K562 (cell line): ENCODE results near the gene SCYL1. TPM values are rescaled to one million over a fixed set of nuclear protein-coding genes. Genes with fewer than 3 reads are reported as not detected.

Source experiments
- BRD9 ChIP-seq: fragments of 450-650 bp; IDR thresholded peaks from 2 replicates; pipeline ENCODE4 v1.6.1; 2018; ENCODE audit warnings: low read depth; ENCODE audit not compliant: partially characterized antibody
- DIDO1 ChIP-seq: fragments of 450-650 bp; IDR thresholded peaks from 2 replicates; pipeline ENCODE4 v1.6.1; 2016; ENCODE audit warnings: low read depth, missing biosample characterization, missing genetic modification characterization
- DMBX1 ChIP-seq: fragments of 250-450 bp; sonication (Bioruptor Pico); IDR thresholded peaks from 2 replicates; pipeline ENCODE4 v1.8.0; 2022; ENCODE audit warnings: inconsistent platforms, mild to moderate bottlenecking, moderate library complexity, borderline replicate concordance
- FOXK2 ChIP-seq, 2 experiments: fragments of 450-650 bp; IDR thresholded peaks in 1 of 2; conservative IDR thresholded peaks in 1 of 2; 2 replicates each; pipeline ENCODE4 v1.6.1; 2016; ENCODE audit warnings: low read depth in 2 of 2, mild to moderate bottlenecking in 1 of 2
- GTF2A2 ChIP-seq: IDR thresholded peaks from 2 replicates; pipeline ENCODE4 v1.6.1; 2016; ENCODE audit warnings: mild to moderate bottlenecking, missing genetic modification characterization, missing compliant biosample characterization
- L3MBTL2 ChIP-seq: fragments of 450-650 bp; IDR thresholded peaks from 2 replicates; pipeline ENCODE4 v1.6.1; 2016; ENCODE audit warnings: mild to moderate bottlenecking, moderate library complexity
- PRPF4 ChIP-seq: fragments of 200-400 bp; formaldehyde crosslinking; IDR thresholded peaks from one replicate; pipeline ENCODE4 v1.6.1; 2017; ENCODE audit warnings: low read length, low read depth, mild to moderate bottlenecking; ENCODE audit not compliant: insufficient read depth, poor library complexity, severe bottlenecking
- RBM15 ChIP-seq: fragments of 200-400 bp; formaldehyde crosslinking; IDR thresholded peaks from 2 replicates; pipeline ENCODE4 v1.6.1; 2018; ENCODE audit warnings: mild to moderate bottlenecking, low read length, moderate library complexity; ENCODE audit not compliant: insufficient read depth
- RHOXF2B ChIP-seq: fragments of 250-450 bp; sonication (Bioruptor Pico); conservative IDR thresholded peaks from 2 replicates; pipeline ENCODE4 v1.5.1; 2021
- SMARCC2 ChIP-seq: fragments of 450-650 bp; IDR thresholded peaks from 2 replicates; pipeline ENCODE4 v1.6.1; 2017; ENCODE audit warnings: antibody characterized with exemption, moderate library complexity, mild to moderate bottlenecking, low read depth
- SRSF9 ChIP-seq: fragments of 200-400 bp; formaldehyde crosslinking; IDR thresholded peaks from 2 replicates; pipeline ENCODE4 v1.6.1; 2017; ENCODE audit warnings: low read depth, low read length, borderline replicate concordance
- TAF7 ChIP-seq: fragments of 450-650 bp; IDR thresholded peaks from 2 replicates; pipeline ENCODE4 v1.6.1; 2016; ENCODE audit warnings: missing genetic modification characterization, missing compliant biosample characterization
- TEAD1 ChIP-seq, 2 experiments: fragments of 450-650 bp in 1 of 2; sonication (generic) in 1 of 2; formaldehyde crosslinking; IDR thresholded peaks; 2 replicates each; pipeline versions ENCODE4 v1.4.0 to v1.8.0; 2020 to 2022; ENCODE audit warnings: mild to moderate bottlenecking in 2 of 2, missing genetic modification reagents in 1 of 2
- U2AF1 ChIP-seq: fragments of 200-400 bp; formaldehyde crosslinking; optimal IDR thresholded peaks from 2 replicates; pipeline ENCODE3; 2017; ENCODE audit warnings: mild to moderate bottlenecking, low read depth, low read length, moderate library complexity
- ZBED1 ChIP-seq: IDR thresholded peaks from 2 replicates; pipeline ENCODE4 v1.6.1; 2014
- ZFX ChIP-seq: sonication (generic); formaldehyde crosslinking; IDR thresholded peaks from 2 replicates; pipeline ENCODE4 v1.8.0; 2022; ENCODE audit warnings: mild to moderate bottlenecking, missing genetic modification reagents, moderate library complexity
- ZNF197 ChIP-seq: fragments of 200-800 bp; sonication (Bioruptor generic); IDR thresholded peaks from 2 replicates; pipeline ENCODE4 v1.6.1; 2016; ENCODE audit warnings: low read depth, missing genetic modification characterization, missing compliant biosample characterization
- ZNF311 ChIP-seq: fragments of 250-450 bp; sonication (Bioruptor Pico); IDR thresholded peaks from 2 replicates; pipeline ENCODE4 v1.4.0; 2020; ENCODE audit warnings: mild to moderate bottlenecking, moderate library complexity
- ZNF324 ChIP-seq: fragments of 250-450 bp; sonication (Bioruptor Pico); IDR thresholded peaks from 2 replicates; pipeline ENCODE4 v1.4.0; 2020; ENCODE audit warnings: mild to moderate bottlenecking
- ZNF57 ChIP-seq: fragments of 450-650 bp; formaldehyde crosslinking; IDR thresholded peaks from 2 replicates; pipeline ENCODE4 v1.4.0; 2020; ENCODE audit warnings: mild to moderate bottlenecking, moderate library complexity
- polyA plus RNA-seq, 8 experiments: library from polyadenylated mRNA; depleted of rRNA in 4 of 8; stranded (reverse) in 5 of 8; unstranded in 3 of 8; fragments of >200 nt; fragmentation: Nextera tagmentation in 2 of 8; fragmentation: Illumina TruSeq in 1 of 8; extraction: Ambion mirVana in 2 of 8; extraction: Trizol in 1 of 8; gene quantifications; 2 replicates each; pipeline versions ENCODE4 v1.2.1 to v1.2.3, GENCODE V29; 2011 to 2014; ENCODE audit warnings: inconsistent platforms in 1 of 8, missing spikeins in 1 of 8
- total RNA-seq, 7 experiments: library from RNA; depleted of rRNA in 6 of 7; stranded (reverse); fragments of >200 nt in 6 of 7; fragmentation: Illumina TruSeq in 2 of 7; extraction: Trizol in 2 of 7; gene quantifications; 2 replicates each; pipeline versions ENCODE4 v1.2.1 to v1.2.3, GENCODE V29; 2011 to 2021; ENCODE audit warnings: low replicate concordance in 1 of 7
- TF ChIP-seq, protein P1 (sequence below): fragments of 250-450 bp; sonication (Bioruptor Pico); IDR thresholded peaks from 2 replicates; pipeline ENCODE4 v1.9.0; 2021; ENCODE audit warnings: mild to moderate bottlenecking, inconsistent platforms
- TF ChIP-seq, protein P2 (sequence below): fragments of 250-450 bp; sonication (Bioruptor Pico); IDR thresholded peaks from 2 replicates; pipeline ENCODE4 v1.5.0; 2021; ENCODE audit warnings: mild to moderate bottlenecking, borderline replicate concordance
- TF ChIP-seq, protein P3 (sequence below): fragments of 250-450 bp; sonication (Bioruptor Pico); IDR thresholded peaks from 2 replicates; pipeline ENCODE4 v1.8.0; 2022; ENCODE audit warnings: moderate library complexity, mild to moderate bottlenecking, inconsistent platforms

The SCYL1 gene
- total and polyA plus RNA-seq, 9 of the 15 experiments (the other 6 are each of a cell fraction or from before 2014, with no cell fraction given) = 1.9 to 145 (median 57.6) TPM

DNA sequence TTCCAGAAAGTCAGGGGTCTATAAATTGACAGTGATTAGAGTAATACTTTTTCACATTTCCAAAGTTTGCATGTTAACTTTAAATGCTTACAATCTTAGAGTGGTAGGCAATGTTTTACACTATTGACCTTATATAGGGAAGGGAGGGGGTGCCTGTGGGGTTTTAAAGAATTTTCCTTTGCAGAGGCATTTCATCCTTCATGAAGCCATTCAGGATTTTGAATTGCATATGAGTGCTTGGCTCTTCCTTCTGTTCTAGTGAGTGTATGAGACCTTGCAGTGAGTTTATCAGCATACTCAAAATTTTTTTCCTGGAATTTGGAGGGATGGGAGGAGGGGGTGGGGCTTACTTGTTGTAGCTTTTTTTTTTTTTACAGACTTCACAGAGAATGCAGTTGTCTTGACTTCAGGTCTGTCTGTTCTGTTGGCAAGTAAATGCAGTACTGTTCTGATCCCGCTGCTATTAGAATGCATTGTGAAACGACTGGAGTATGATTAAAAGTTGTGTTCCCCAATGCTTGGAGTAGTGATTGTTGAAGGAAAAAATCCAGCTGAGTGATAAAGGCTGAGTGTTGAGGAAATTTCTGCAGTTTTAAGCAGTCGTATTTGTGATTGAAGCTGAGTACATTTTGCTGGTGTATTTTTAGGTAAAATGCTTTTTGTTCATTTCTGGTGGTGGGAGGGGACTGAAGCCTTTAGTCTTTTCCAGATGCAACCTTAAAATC, 20.8 kb upstream of the SCYL1 start (continued):
- peak; percentile 87 for TF ChIP-seq ZNF57 (CRISPR knock-in tag)
- TF ChIP-seq, protein P1, sequence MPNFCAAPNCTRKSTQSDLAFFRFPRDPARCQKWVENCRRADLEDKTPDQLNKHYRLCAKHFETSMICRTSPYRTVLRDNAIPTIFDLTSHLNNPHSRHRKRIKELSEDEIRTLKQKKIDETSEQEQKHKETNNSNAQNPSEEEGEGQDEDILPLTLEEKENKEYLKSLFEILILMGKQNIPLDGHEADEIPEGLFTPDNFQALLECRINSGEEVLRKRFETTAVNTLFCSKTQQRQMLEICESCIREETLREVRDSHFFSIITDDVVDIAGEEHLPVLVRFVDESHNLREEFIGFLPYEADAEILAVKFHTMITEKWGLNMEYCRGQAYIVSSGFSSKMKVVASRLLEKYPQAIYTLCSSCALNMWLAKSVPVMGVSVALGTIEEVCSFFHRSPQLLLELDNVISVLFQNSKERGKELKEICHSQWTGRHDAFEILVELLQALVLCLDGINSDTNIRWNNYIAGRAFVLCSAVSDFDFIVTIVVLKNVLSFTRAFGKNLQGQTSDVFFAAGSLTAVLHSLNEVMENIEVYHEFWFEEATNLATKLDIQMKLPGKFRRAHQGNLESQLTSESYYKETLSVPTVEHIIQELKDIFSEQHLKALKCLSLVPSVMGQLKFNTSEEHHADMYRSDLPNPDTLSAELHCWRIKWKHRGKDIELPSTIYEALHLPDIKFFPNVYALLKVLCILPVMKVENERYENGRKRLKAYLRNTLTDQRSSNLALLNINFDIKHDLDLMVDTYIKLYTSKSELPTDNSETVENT = peak; percentile 52
- no peak for TF ChIP-seq RHOXF2B (CRISPR knock-in tag)
- no peak for TF ChIP-seq DIDO1 (tag)
- no peak for TF ChIP-seq TAF7 (tag)
- TF ChIP-seq L3MBTL2 = no peak
- TF ChIP-seq BRD9 = no peak
- TF ChIP-seq ZBED1 = peak; percentile 93
- TF ChIP-seq SRSF9 = 0 out of 2 replicates have a peak, but pooled peaks have one; percentile 55
- peak; percentile 40; the same call in 1 of the 2 replicates for TF ChIP-seq ZNF324 (CRISPR knock-in tag)
- peak in 1 of 2 experiments; percentile 63; a peak in 3 of 4 replicates for TF ChIP-seq TEAD1 (CRISPR knock-in tag; IDR thresholded peaks at IDR 0.05)
- no peak for TF ChIP-seq SMARCC2
- peak; percentile 38 for TF ChIP-seq PRPF4
- TF ChIP-seq, protein P2, sequence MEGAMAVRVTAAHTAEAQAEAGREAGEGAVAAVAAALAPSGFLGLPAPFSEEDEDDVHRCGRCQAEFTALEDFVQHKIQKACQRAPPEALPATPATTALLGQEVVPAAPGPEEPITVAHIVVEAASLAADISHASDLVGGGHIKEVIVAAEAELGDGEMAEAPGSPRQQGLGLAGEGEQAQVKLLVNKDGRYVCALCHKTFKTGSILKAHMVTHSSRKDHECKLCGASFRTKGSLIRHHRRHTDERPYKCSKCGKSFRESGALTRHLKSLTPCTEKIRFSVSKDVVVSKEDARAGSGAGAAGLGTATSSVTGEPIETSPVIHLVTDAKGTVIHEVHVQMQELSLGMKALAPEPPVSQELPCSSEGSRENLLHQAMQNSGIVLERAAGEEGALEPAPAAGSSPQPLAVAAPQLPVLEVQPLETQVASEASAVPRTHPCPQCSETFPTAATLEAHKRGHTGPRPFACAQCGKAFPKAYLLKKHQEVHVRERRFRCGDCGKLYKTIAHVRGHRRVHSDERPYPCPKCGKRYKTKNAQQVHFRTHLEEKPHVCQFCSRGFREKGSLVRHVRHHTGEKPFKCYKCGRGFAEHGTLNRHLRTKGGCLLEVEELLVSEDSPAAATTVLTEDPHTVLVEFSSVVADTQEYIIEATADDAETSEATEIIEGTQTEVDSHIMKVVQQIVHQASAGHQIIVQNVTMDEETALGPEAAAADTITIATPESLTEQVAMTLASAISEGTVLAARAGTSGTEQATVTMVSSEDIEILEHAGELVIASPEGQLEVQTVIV (CRISPR knock-in tag) = peak; percentile 81
- no peak for TF ChIP-seq GTF2A2 (tag)
- no peak for TF ChIP-seq ZNF311 (CRISPR knock-in tag)
- no peak for TF ChIP-seq DMBX1
- TF ChIP-seq, protein P3, sequence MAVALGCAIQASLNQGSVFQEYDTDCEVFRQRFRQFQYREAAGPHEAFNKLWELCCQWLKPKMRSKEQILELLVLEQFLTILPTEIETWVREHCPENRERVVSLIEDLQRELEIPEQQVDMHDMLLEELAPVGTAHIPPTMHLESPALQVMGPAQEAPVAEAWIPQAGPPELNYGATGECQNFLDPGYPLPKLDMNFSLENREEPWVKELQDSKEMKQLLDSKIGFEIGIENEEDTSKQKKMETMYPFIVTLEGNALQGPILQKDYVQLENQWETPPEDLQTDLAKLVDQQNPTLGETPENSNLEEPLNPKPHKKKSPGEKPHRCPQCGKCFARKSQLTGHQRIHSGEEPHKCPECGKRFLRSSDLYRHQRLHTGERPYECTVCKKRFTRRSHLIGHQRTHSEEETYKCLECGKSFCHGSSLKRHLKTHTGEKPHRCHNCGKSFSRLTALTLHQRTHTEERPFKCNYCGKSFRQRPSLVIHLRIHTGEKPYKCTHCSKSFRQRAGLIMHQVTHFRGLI = no peak
- no peak for TF ChIP-seq FOXK2 (conservative IDR thresholded peaks at IDR 0.05 in 1 of 2, IDR thresholded peaks at IDR 0.05 in 1 of 2; ENCODE audit: low read depth in 2 of 2)
- TF ChIP-seq RBM15 = no peak
- TF ChIP-seq U2AF1 = peak; percentile 86
- no peak for TF ChIP-seq ZNF197
- 0 out of 2 replicates have a peak, but pooled peaks have one; percentile 6 for TF ChIP-seq ZFX (CRISPR knock-in tag)
